Activated naive CD4-positive, alpha-beta T cell (primary cell): Measurements from ENCODE around the gene RNF180.
"Not testable (repeated sequence)": the region's sequence is repeated elsewhere in the genome, so short reads cannot be mapped to it uniquely, and the experiment has no call there.

ENCODE experiments used
- DNase-seq, 4 experiments: peaks; one replicate each; lab custom pipeline; 2025; lab: John Stamatoyannopoulos, UW

The RNF180 gene

GRCh38 chr5:64285188-64286130 lies 119.8 kb downstream of the RNF180 start:
- no peak for DNase-seq

- no peak for DNase-seq
Observed at GRCh38 chr5:64286381-64286780, 120.7 kb downstream of the RNF180 start.

GRCh38 chr5:64288496-64288895 lies 122.9 kb downstream of the RNF180 start:
- not testable (repeated sequence) for DNase-seq

- DNase-seq = no peak
Observed at GRCh38 chr5:64292611-64293215, 127.1 kb downstream of the RNF180 start.

- DNase-seq = no peak
Observed at GRCh38 chr5:64295101-64295500, 129.5 kb downstream of the RNF180 start.

- no peak for DNase-seq
Observed at GRCh38 chr5:64298586-64298985, 132.9 kb downstream of the RNF180 start.

GRCh38 chr5:64299805-64300204 lies 134.2 kb downstream of the RNF180 start:
- no peak for DNase-seq

GRCh38 chr5:64301566-64301965 lies 135.9 kb downstream of the RNF180 start:
- no peak for DNase-seq

- DNase-seq = no peak
Observed at GRCh38 chr5:64308135-64308534, 142.5 kb downstream of the RNF180 start.

- no peak for DNase-seq
Observed at GRCh38 chr5:64312491-64312890, 146.8 kb downstream of the RNF180 start.

- no peak for DNase-seq
Observed at GRCh38 chr5:64315778-64316177, 150.1 kb downstream of the RNF180 start.

GRCh38 chr5:64318175-64318574 lies 152.5 kb downstream of the RNF180 start:
- no peak for DNase-seq

- no peak for DNase-seq
Observed at GRCh38 chr5:64323591-64323990, 157.9 kb downstream of the RNF180 start.

- DNase-seq = no peak
Observed at GRCh38 chr5:64330728-64331231, 165.1 kb downstream of the RNF180 start.

- no peak for DNase-seq
Observed at GRCh38 chr5:64331597-64332277, 166.1 kb downstream of the RNF180 start.

- DNase-seq = no peak
Observed at GRCh38 chr5:64333886-64334285, 168.2 kb downstream of the RNF180 start.

- DNase-seq = no peak
Observed at GRCh38 chr5:64339769-64340168, 174.1 kb downstream of the RNF180 start.

- DNase-seq = no peak
Observed at GRCh38 chr5:64340293-64340692, 174.7 kb downstream of the RNF180 start.

- DNase-seq = no peak
Observed at GRCh38 chr5:64341340-64341739, 175.7 kb downstream of the RNF180 start.

- DNase-seq = no peak
Observed at GRCh38 chr5:64344501-64344900, 178.9 kb downstream of the RNF180 start.

- DNase-seq = no peak
Observed at GRCh38 chr5:64347309-64347708, 181.7 kb downstream of the RNF180 start.

GRCh38 chr5:64364426-64364825 lies 198.8 kb downstream of the RNF180 start:
- no peak for DNase-seq

GRCh38 chr5:64384765-64385164 lies 219.1 kb downstream of the RNF180 start:
- DNase-seq = no peak
